Measurements from ENCODE around the gene IL1A.
A peak's percentile ranks its signal among the peaks of the same experiment; 100 is the strongest.

IL1A gene

DNA sequence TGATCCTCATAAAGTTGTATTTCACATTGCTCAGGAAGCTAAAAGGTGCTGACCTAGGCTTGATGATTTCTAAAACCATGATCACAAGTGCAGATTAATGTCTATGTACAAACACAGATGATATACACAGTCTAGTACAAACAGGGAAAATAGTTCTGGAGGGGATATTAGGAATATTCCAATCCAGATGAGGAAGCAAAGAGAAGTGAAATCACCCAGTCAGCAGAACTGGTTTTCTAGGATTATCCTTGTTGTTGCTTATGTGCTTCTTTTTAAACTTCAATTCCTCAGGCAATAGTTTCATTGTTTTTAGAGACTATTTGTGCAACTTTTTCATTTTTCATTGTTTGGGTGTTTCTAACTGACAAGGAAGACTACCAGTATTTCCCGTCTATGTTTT lies 4.7 kb downstream of the IL1A start:
- WGBS, 2 experiments = 100% methylated on average over 1 of the region's 1 CpG; no CpG with 5 or more reads in 1 of the 2 experiments
- H3K36me3 ChIP-seq (ENCODE audit: control insufficient read depth, insufficient read depth, low read length) = no peaks in the 10 kb centered on the region
- peaks cover 5% of the 10 kb centered on the region for H3K4me1 ChIP-seq (ENCODE audit: control insufficient read depth, insufficient read depth, low read length)
- H3K4me3 ChIP-seq (ENCODE audit: insufficient read depth, low read depth, low read length) = no peak overlapping the region
- no peaks in the 10 kb centered on the region for H3K9me3 ChIP-seq (ENCODE audit: control insufficient read depth, low read length)
- H3K27ac ChIP-seq (ENCODE audit: insufficient read depth, low read depth, low read length, poor library complexity, severe bottlenecking) = no peak overlapping the region
- no peaks in the 10 kb centered on the region for H3K27me3 ChIP-seq (ENCODE audit: control insufficient read depth, insufficient read depth, low read length, poor library complexity, severe bottlenecking)

DNA sequence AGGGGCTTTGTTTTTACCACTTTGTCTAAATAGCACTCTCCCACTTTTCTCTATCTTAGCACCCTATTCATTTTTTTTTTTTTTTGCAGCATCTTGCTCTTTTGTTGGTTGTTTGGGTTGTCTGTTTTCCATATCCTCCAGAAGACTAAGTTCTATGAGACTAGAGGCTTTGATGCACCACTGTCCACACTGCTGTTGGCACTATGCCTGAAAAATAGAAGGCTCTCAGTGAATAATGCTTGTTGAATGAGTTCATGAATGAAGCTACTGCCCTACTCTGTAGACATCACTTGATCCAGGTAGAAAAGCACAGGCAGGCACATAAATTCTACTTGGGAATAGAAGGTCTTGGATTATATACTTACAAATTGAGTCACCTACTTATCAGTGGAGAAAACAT lies 7.3 kb downstream of the IL1A start:
- Histone ChIP-seq H3K4me3 (ENCODE audit: insufficient read depth, low read depth, low read length) (no peak overlapping the region), H3K27ac (ENCODE audit: insufficient read depth, low read depth, low read length, poor library complexity, severe bottlenecking) (no peak overlapping the region), H3K9me3 (ENCODE audit: control insufficient read depth, low read length) (no peaks in the 10 kb centered on the region), H3K36me3 (ENCODE audit: control insufficient read depth, insufficient read depth, low read length) (no peaks in the 10 kb centered on the region), H3K4me1 (ENCODE audit: control insufficient read depth, insufficient read depth, low read length) (no peaks in the 10 kb centered on the region), H3K27me3 (ENCODE audit: control insufficient read depth, insufficient read depth, low read length, poor library complexity, severe bottlenecking) (no peaks in the 10 kb centered on the region)

DNA sequence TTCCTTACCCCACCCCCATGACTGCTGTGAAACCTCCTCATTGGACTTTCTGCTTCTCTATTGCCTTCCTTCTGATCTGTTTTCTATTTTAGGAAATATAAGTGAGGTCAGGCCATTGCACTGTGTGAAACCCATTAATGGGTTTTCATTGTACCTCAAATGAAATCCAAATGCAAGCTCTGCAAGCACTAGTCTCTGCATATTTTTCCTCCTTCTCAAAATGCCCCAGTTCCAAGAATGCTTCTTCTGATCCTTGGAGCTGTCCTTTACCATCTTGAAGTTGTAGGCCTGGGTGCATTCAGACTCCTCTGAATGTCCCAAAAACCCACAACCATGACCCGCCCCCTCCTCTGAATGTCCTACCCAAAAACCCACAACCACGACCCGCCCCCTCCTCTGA lies 8.2 kb downstream of the IL1A start:
- WGBS, 2 experiments = 83% methylated on average over 1 of the region's 3 CpGs; no CpG with 5 or more reads in 1 of the 2 experiments
- Histone ChIP-seq H3K4me1 (ENCODE audit: control insufficient read depth, insufficient read depth, low read length) (no peaks in the 10 kb centered on the region), H3K9me3 (ENCODE audit: control insufficient read depth, low read length) (no peaks in the 10 kb centered on the region), H3K27ac (ENCODE audit: insufficient read depth, low read depth, low read length, poor library complexity, severe bottlenecking) (no peak overlapping the region), H3K4me3 (ENCODE audit: insufficient read depth, low read depth, low read length) (no peak overlapping the region), H3K27me3 (ENCODE audit: control insufficient read depth, insufficient read depth, low read length, poor library complexity, severe bottlenecking) (no peaks in the 10 kb centered on the region), H3K36me3 (ENCODE audit: control insufficient read depth, insufficient read depth, low read length) (no peaks in the 10 kb centered on the region)

DNA sequence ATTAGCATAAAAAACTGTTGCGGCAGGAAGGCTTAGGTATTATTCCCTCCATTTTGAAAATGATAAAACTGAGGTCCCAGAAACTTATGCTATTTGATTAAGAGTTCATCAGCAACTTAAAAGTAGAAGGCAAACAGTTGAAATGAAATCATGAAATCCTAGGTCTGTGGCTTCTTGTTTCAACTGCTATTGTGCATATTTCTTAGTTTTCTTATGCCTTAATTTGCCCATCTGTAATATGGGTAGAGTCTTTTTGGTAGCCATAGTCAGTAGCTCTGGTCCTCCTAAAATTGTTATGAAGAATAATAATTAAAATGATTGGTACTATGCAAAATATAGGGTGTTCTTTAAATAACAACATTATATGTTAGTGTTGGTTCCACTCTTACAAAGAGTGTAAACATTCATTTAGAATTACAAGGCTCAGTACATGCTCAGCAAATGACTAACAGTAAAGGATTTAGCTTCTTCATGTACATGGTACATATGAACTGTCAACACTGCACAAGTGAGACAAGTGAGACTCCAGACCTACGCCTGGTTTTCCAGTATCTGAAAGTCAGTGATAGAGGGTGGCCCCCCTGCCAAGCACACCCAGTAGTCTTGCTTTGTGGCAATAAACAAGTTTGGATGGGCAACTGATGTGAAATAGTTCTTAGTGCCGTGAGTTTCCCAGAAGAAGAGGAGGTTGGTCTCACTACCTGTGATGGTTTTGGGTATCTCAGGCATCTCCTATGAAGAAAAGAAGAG lies 9.6 kb downstream of the IL1A start:
- 96 to 97% methylated on average over 3 of the region's 3 CpGs for WGBS, 2 experiments

DNA sequence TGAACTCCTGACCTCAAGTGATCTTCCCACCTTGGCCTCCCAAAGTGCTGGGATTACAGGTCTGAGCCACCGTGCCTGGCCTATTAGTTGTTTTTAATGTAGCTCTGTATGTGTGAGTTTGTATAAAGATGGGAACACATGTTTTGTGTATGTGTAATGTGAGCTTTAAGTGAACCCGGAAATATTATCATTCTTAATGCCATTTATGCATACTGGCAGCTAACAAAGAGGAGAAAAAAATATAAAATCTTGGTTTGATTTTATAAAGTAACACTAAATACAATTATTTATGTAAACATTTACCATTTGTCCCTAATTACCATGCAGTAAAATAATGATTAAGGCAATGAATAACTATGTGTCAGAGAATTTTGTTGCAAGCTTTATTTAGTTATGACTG lies 10.7 kb downstream of the IL1A start:
- Histone ChIP-seq H3K27me3 (ENCODE audit: control insufficient read depth, insufficient read depth, low read length, poor library complexity, severe bottlenecking) (no peaks in the 10 kb centered on the region), H3K4me3 (ENCODE audit: insufficient read depth, low read depth, low read length) (no peak overlapping the region), H3K4me1 (ENCODE audit: control insufficient read depth, insufficient read depth, low read length) (no peaks in the 10 kb centered on the region), H3K27ac (ENCODE audit: insufficient read depth, low read depth, low read length, poor library complexity, severe bottlenecking) (no peak overlapping the region), H3K36me3 (ENCODE audit: control insufficient read depth, insufficient read depth, low read length) (no peaks in the 10 kb centered on the region), H3K9me3 (ENCODE audit: control insufficient read depth, low read length) (no peaks in the 10 kb centered on the region)
- 88% methylated on average over 1 to 2 of the region's 2 CpGs for WGBS, 2 experiments

More for the DNA sequence above, 9.6 kb downstream of the IL1A start:
- Histone ChIP-seq H3K27me3 (ENCODE audit: control insufficient read depth, insufficient read depth, low read length, poor library complexity, severe bottlenecking) (no peaks in the 10 kb centered on the region), H3K9me3 (ENCODE audit: control insufficient read depth, low read length) (no peaks in the 10 kb centered on the region), H3K27ac (ENCODE audit: insufficient read depth, low read depth, low read length, poor library complexity, severe bottlenecking) (no peak overlapping the region), H3K36me3 (ENCODE audit: control insufficient read depth, insufficient read depth, low read length) (no peaks in the 10 kb centered on the region), H3K4me3 (ENCODE audit: insufficient read depth, low read depth, low read length) (no peak overlapping the region), H3K4me1 (ENCODE audit: control insufficient read depth, insufficient read depth, low read length) (no peaks in the 10 kb centered on the region)

DNA sequence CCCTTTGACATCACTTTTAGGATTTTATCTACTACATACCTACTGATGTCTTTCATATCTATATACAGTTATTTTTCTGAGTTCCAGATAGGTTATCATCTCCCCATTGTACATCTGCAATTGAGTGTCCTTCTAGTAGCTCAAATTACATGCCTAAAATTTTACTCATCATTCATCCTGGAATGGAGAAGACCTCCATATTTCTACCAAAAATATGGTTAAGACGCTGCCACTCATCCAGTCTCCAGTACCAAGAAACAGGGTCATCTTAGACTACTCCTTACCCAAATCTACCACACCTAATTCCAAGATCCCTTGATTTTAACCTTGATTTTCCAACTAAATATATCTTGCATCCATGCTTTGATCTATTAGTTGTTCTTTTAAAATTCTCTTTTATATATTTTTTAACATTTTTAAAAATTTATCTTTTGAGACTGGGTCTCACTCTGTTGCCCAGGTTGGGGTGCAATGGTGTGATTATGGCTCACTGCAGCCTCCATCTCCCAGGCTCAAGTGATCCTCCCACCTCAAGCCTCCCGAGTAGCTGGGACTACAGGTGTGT lies 11.3 kb downstream of the IL1A start:
- Histone ChIP-seq H3K4me3 (ENCODE audit: insufficient read depth, low read depth, low read length) (no peak overlapping the region), H3K27me3 (ENCODE audit: control insufficient read depth, insufficient read depth, low read length, poor library complexity, severe bottlenecking) (no peaks in the 10 kb centered on the region), H3K4me1 (ENCODE audit: control insufficient read depth, insufficient read depth, low read length) (no peaks in the 10 kb centered on the region), H3K36me3 (ENCODE audit: control insufficient read depth, insufficient read depth, low read length) (no peaks in the 10 kb centered on the region), H3K27ac (ENCODE audit: insufficient read depth, low read depth, low read length, poor library complexity, severe bottlenecking) (no peak overlapping the region), H3K9me3 (ENCODE audit: control insufficient read depth, low read length) (no peaks in the 10 kb centered on the region)
- 81 to 91% methylated on average over 2 of the region's 2 CpGs for WGBS, 2 experiments

DNA sequence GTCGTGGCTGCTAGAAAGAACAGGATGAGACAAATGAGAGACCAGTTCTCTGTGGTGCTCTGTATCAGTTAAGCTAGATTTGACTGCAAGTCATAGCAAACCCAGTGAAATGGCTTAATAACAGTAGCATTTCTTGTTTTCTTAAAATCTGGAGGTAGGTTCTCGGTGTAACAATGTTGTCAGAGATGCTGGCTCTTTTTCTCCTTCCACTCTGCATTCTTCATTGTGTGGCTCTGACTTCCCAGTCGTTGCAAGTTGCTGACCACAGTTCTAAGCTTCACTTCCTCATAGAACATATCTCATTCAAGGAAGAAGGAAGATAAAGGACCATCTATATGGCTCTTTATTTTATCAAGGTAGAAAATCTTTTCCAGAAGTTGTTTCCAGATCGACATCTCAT lies 12.0 kb downstream of the IL1A start:
- Histone ChIP-seq H3K9me3 (ENCODE audit: control insufficient read depth, low read length) (no peaks in the 10 kb centered on the region), H3K4me1 (ENCODE audit: control insufficient read depth, insufficient read depth, low read length) (no peaks in the 10 kb centered on the region), H3K27ac (ENCODE audit: insufficient read depth, low read depth, low read length, poor library complexity, severe bottlenecking) (no peak overlapping the region), H3K27me3 (ENCODE audit: control insufficient read depth, insufficient read depth, low read length, poor library complexity, severe bottlenecking) (no peaks in the 10 kb centered on the region), H3K4me3 (ENCODE audit: insufficient read depth, low read depth, low read length) (no peak overlapping the region), H3K36me3 (ENCODE audit: control insufficient read depth, insufficient read depth, low read length) (no peaks in the 10 kb centered on the region)
- WGBS, 2 experiments = 86 to 91% methylated on average over 4 of the region's 4 CpGs

DNA sequence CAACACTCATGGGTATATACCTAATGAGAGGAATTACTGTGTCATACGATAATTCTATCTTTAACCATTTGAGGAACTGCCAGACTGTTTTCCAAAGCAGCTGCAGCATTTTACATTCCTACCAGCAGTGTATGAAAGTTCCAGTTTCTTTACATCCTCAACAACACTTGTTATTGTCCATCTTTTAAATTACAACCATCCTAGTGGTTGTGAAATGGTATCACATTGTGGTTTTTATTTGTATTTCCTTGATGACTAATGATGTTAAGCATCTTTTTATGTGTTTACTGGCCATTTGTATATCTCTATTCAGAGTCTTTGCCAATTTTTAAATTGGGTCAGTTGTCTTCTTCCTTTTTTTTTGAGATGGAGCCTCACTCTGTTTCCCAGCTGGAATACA lies 15.9 kb downstream of the IL1A start:
- Histone ChIP-seq H3K27me3 (ENCODE audit: control insufficient read depth, insufficient read depth, low read length, poor library complexity, severe bottlenecking) (no peaks in the 10 kb centered on the region), H3K4me1 (ENCODE audit: control insufficient read depth, insufficient read depth, low read length) (peaks cover under 1% of the 10 kb centered on the region), H3K4me3 (ENCODE audit: insufficient read depth, low read depth, low read length) (no peak overlapping the region), H3K36me3 (ENCODE audit: control insufficient read depth, insufficient read depth, low read length) (no peaks in the 10 kb centered on the region), H3K9me3 (ENCODE audit: control insufficient read depth, low read length) (no peaks in the 10 kb centered on the region), H3K27ac (ENCODE audit: insufficient read depth, low read depth, low read length, poor library complexity, severe bottlenecking) (no peak overlapping the region)
- 91 to 94% methylated on average over 1 of the region's 1 CpG for WGBS, 2 experiments

DNA sequence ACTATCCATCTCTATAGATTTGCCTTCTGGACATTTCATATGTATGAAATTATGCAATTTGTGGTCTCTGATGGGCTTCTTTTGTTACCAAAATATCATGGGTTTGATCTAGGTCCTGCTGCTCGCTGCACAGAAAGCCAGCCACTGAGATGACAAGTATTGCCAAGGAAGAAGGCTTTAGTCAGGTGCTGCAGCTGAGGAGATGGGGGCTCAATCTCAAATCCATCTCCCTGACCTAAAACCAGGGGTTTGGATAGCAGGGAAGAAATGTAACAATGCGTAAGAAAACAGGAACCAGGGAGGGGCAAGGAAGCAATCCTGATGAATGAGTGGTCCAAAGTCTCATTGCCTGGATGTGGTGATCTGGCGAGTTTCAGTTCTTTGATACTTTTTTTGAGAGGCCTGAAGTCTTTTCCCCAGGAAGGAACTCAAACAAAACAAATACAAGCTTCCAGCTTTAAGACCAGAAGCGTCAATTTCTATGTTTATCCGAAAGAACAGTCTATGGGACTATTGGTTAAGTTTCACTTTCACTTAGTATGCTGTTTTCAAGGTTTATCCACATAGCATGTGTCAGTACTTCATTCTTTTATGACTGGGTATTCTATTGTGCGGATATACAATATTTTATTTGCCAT lies 16.5 kb downstream of the IL1A start:
- H3K4me1 ChIP-seq (ENCODE audit: control insufficient read depth, insufficient read depth, low read length) = peaks cover 7% of the 10 kb centered on the region
- H3K9me3 ChIP-seq (ENCODE audit: control insufficient read depth, low read length) = no peaks in the 10 kb centered on the region
- no peak overlapping the region for H3K27ac ChIP-seq (ENCODE audit: insufficient read depth, low read depth, low read length, poor library complexity, severe bottlenecking)
- WGBS, 2 experiments = 92 to 93% methylated on average over 5 to 6 of the region's 6 CpGs
- H3K4me3 ChIP-seq (ENCODE audit: insufficient read depth, low read depth, low read length) = no peak overlapping the region
- H3K36me3 ChIP-seq (ENCODE audit: control insufficient read depth, insufficient read depth, low read length) = no peaks in the 10 kb centered on the region
- no peaks in the 10 kb centered on the region for H3K27me3 ChIP-seq (ENCODE audit: control insufficient read depth, insufficient read depth, low read length, poor library complexity, severe bottlenecking)

DNA sequence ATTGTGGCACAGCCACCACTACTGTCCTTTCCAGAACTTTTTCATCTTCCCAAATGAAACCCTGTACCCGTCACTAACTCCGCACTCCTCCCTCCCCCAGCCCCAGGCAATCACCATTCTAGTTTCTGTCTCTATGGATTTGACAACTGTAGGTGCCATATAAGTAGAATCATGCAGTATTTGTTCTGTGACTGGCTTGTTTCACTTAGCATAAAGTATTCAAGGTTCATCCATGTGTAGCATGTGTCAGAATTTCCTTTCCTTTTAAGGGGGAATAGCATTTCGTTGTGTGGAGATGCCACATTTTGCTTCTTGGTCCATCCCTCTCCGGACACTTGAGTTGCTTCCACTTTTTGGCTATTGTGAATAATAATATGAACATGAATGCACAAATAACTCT lies 19.0 kb downstream of the IL1A start:
- H3K27ac ChIP-seq (ENCODE audit: insufficient read depth, low read depth, low read length, poor library complexity, severe bottlenecking) = no peak overlapping the region
- H3K36me3 ChIP-seq (ENCODE audit: control insufficient read depth, insufficient read depth, low read length) = no peaks in the 10 kb centered on the region
- peaks cover 7% of the 10 kb centered on the region for H3K4me1 ChIP-seq (ENCODE audit: control insufficient read depth, insufficient read depth, low read length)
- no peaks in the 10 kb centered on the region for H3K9me3 ChIP-seq (ENCODE audit: control insufficient read depth, low read length)
- no peaks in the 10 kb centered on the region for H3K27me3 ChIP-seq (ENCODE audit: control insufficient read depth, insufficient read depth, low read length, poor library complexity, severe bottlenecking)
- peak overlapping the region; percentile 71 for H3K4me3 ChIP-seq (ENCODE audit: insufficient read depth, low read depth, low read length)
- WGBS, 2 experiments = 81 to 84% methylated on average over 4 of the region's 4 CpGs
